GM18502 (cell line): Measurements from ENCODE around the gene STIL.

Experiments
- ATAC-seq: cut with Tn5 transposase; IDR thresholded peaks from one replicate; pipeline ENCODE4 v1.9.1; 2021; ENCODE audit warnings: mild to moderate bottlenecking; ENCODE audit not compliant: unreplicated experiment, poor library complexity

The STIL gene

GRCh38 chr1:47224676-47225399, 89.1 kb downstream of the STIL start:
- no peak for ATAC-seq

- ATAC-seq, result no peak
Measured at GRCh38 chr1:47223921-47224675, 89.8 kb downstream of the STIL start.

- no peak for ATAC-seq
Measured at GRCh38 chr1:47223174-47223920, 90.6 kb downstream of the STIL start.

GRCh38 chr1:47222476-47222875, 91.5 kb downstream of the STIL start:
- no peak for ATAC-seq

GRCh38 chr1:47219590-47220220, 94.2 kb downstream of the STIL start:
- ATAC-seq, result no peak

GRCh38 chr1:47219001-47219400, 94.9 kb downstream of the STIL start:
- no peak for ATAC-seq

GRCh38 chr1:47216278-47217059, 97.5 kb downstream of the STIL start:
- no peak for ATAC-seq

- no peak for ATAC-seq
Measured at GRCh38 chr1:47215713-47216112, 98.2 kb downstream of the STIL start.

GRCh38 chr1:47214549-47214948, 99.4 kb downstream of the STIL start:
- ATAC-seq, result no peak

- ATAC-seq, result no peak
Measured at GRCh38 chr1:47213230-47213963, 100.5 kb downstream of the STIL start.

- ATAC-seq, result no peak
Measured at GRCh38 chr1:47212636-47213229, 101.2 kb downstream of the STIL start.

GRCh38 chr1:47211796-47212269, 102.1 kb downstream of the STIL start:
- ATAC-seq, result no peak

GRCh38 chr1:47210666-47211065, 103.3 kb downstream of the STIL start:
- no peak for ATAC-seq

GRCh38 chr1:47209725-47210325, 104.1 kb downstream of the STIL start:
- no peak for ATAC-seq

GRCh38 chr1:47209091-47209490, 104.9 kb downstream of the STIL start:
- ATAC-seq, result no peak

- ATAC-seq, result no peak
Measured at GRCh38 chr1:47208374-47208850, 105.5 kb downstream of the STIL start.

- no peak for ATAC-seq
Measured at GRCh38 chr1:47207803-47208373, 106.1 kb downstream of the STIL start.

GRCh38 chr1:47205918-47206317, 108.0 kb downstream of the STIL start:
- ATAC-seq, result no peak
